GOT3 (cell line): Measurements from ENCODE around the gene SMURF2.
"Not testable (repeated sequence)": the region's sequence is repeated elsewhere in the genome, so short reads cannot be mapped to it uniquely, and the experiment has no call there.

Experiments
- DNase-seq: peaks from one replicate; lab custom pipeline; 2025; ENCODE audit warnings: mixed read lengths; lab: John Stamatoyannopoulos, UW

The SMURF2 gene

GRCh38 chr17:64596988-64597387 is 65.1 kb downstream of the SMURF2 start:
- DNase-seq = no peak

GRCh38 chr17:64596439-64596838 is 65.7 kb downstream of the SMURF2 start:
- no peak for DNase-seq

GRCh38 chr17:64591944-64592343 is 70.2 kb downstream of the SMURF2 start:
- DNase-seq = no peak

GRCh38 chr17:64585146-64585545 is 77.0 kb downstream of the SMURF2 start:
- no peak for DNase-seq

GRCh38 chr17:64583038-64583437 is 79.1 kb downstream of the SMURF2 start:
- DNase-seq = no peak

GRCh38 chr17:64580384-64581315 is 81.5 kb downstream of the SMURF2 start:
- no peak for DNase-seq

GRCh38 chr17:64579917-64580316 is 82.2 kb downstream of the SMURF2 start:
- no peak for DNase-seq

- not testable (repeated sequence) for DNase-seq
These were observed 85.1 kb downstream of the SMURF2 start for GRCh38 chr17:64577025-64577424.

- no peak for DNase-seq
These were observed 86.7 kb downstream of the SMURF2 start for GRCh38 chr17:64575431-64575830.

- DNase-seq = no peak
These were observed 87.5 kb downstream of the SMURF2 start for GRCh38 chr17:64574646-64575045.

GRCh38 chr17:64573214-64573613 is 88.9 kb downstream of the SMURF2 start:
- no peak for DNase-seq

GRCh38 chr17:64572682-64573154 is 89.4 kb downstream of the SMURF2 start:
- DNase-seq = no peak

- DNase-seq = no peak
These were observed 90.4 kb downstream of the SMURF2 start for GRCh38 chr17:64571746-64572145.

- DNase-seq = no peak
These were observed 96.5 kb downstream of the SMURF2 start for GRCh38 chr17:64565563-64565962.

- DNase-seq = no peak
These were observed 98.0 kb downstream of the SMURF2 start for GRCh38 chr17:64564098-64564497.

GRCh38 chr17:64555281-64555680 is 106.8 kb downstream of the SMURF2 start:
- DNase-seq = no peak

GRCh38 chr17:64554028-64554637 is 108.0 kb downstream of the SMURF2 start:
- no peak for DNase-seq

GRCh38 chr17:64551461-64551860 is 110.6 kb downstream of the SMURF2 start:
- no peak for DNase-seq

GRCh38 chr17:64547319-64547718 is 114.8 kb downstream of the SMURF2 start:
- no peak for DNase-seq

- no peak for DNase-seq
These were observed 115.4 kb downstream of the SMURF2 start for GRCh38 chr17:64546716-64547115.

- no peak for DNase-seq
These were observed 117.4 kb downstream of the SMURF2 start for GRCh38 chr17:64544742-64545141.

- DNase-seq = no peak
These were observed 121.9 kb downstream of the SMURF2 start for GRCh38 chr17:64540118-64540776.
